PC-3 (cell line): ENCODE data around the gene RAB22A.

ENCODE experiments used
- CTCF ChIP-seq: fragments of 300-600 bp; sonication (generic); conservative IDR thresholded peaks from 2 replicates; pipeline ENCODE4 v1.5.1; 2017; ENCODE audit warnings: antibody characterized with exemption, low read depth, mild to moderate bottlenecking, low read length
- EZH2 ChIP-seq: fragments of 300-600 bp; sonication (generic); IDR thresholded peaks from one replicate; pipeline ENCODE4 v1.6.1; 2017; ENCODE audit warnings: antibody characterized with exemption, mild to moderate bottlenecking, low read length; ENCODE audit not compliant: unreplicated experiment

GRCh38 chr20:58392286-58392685, 82.8 kb downstream of the RAB22A start:
- TF ChIP-seq CTCF (no peak), EZH2 (no peak)
